IgD-negative memory B cell (primary cell): Measurements from ENCODE around the gene COPG1. TPM values are rescaled to one million over a fixed set of nuclear protein-coding genes. Genes with fewer than 3 reads are reported as not detected.

ENCODE experiments used
- H3K27ac Mint-ChIP-seq, 3 donors: one replicate each; pipeline ENCODE4 v1.8.0; 2020 to 2022; ENCODE audit warnings: mild to moderate bottlenecking in 3 of 3, mixed read lengths in 3 of 3, moderate library complexity in 1 of 3
- H3K27me3 Mint-ChIP-seq: one replicate; pipeline ENCODE4 v1.8.0; 2021; ENCODE audit warnings: mixed read lengths
- H3K36me3 Mint-ChIP-seq: one replicate; pipeline ENCODE4 v1.8.0; 2020; ENCODE audit warnings: mild to moderate bottlenecking, mixed read lengths
- H3K4me1 Mint-ChIP-seq, 3 donors: one replicate each; pipeline ENCODE4 v1.8.0; 2020 to 2022; ENCODE audit warnings: mixed read lengths in 3 of 3, mild to moderate bottlenecking in 1 of 3
- H3K4me3 Mint-ChIP-seq, 4 donors: one replicate each; pipeline ENCODE4 v1.8.0; 2020 to 2022; ENCODE audit warnings: mild to moderate bottlenecking in 4 of 4, mixed read lengths in 4 of 4, moderate library complexity in 3 of 4
- H3K9me3 Mint-ChIP-seq, 3 donors: one replicate each; pipeline ENCODE4 v1.8.0; 2020 to 2021; ENCODE audit warnings: mixed read lengths in 3 of 3, mild to moderate bottlenecking in 1 of 3
- polyA plus RNA-seq: library from polyadenylated mRNA; unstranded; fragments of 300-500 nt; fragmentation: Illumina TruSeq; gene quantifications from one replicate; pipeline ENCODE4 v1.2.3, GENCODE V29; 2021

Gene COPG1
- polyA plus RNA-seq, 1 donor from 2014 or later = 52.9 TPM

DNA sequence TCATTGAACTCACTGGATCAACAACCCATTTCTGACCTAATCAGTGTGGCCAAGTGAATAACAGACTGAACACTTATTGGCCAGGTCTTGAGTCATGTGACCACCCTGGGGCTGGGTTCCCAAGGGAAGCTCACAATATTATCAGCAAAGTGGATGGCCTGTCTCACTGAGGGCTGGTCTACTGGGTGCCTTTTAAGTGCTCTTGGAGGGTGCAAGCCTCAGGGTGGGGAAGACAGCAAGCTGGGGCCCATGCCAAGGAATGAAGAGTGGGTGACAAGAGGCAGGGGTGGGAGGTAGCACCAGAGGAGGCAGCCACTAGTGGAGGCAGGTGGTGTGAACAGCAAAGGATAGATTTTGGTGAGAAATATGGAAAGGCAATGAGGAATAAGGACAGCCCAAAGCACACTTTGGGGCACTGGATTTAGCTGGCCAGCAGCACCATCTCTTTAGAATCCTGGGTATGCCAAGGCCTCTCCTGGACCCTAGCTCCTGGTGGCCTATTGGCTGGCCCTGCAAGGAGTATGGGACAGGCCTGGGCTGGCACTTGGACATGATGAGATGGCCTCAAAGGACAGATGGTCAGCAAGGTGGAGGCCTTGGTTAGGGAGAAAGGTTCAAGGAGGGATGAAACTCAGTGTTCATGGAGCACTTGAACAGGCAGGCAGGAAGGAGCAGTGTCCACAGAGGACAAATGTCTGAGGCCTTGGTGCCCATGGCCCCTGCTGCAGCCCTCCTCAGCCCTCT, 63.4 kb downstream of the COPG1 start:
- no peaks in the 10 kb centered on the region for H3K36me3 Mint-ChIP-seq
- peak overlapping the region in 1 of 3 donors; percentile 73 for H3K27ac Mint-ChIP-seq
- H3K27me3 Mint-ChIP-seq = peaks cover 6% of the 10 kb centered on the region
- no peaks in the 10 kb centered on the region for H3K9me3 Mint-ChIP-seq
- H3K4me1 Mint-ChIP-seq = peaks cover 5 to 11% (median 10%) of the 10 kb centered on the region in 3 donors
- peak overlapping the region in 3 of 4 donors; percentile 1 to 67 (median 2) for H3K4me3 Mint-ChIP-seq

DNA sequence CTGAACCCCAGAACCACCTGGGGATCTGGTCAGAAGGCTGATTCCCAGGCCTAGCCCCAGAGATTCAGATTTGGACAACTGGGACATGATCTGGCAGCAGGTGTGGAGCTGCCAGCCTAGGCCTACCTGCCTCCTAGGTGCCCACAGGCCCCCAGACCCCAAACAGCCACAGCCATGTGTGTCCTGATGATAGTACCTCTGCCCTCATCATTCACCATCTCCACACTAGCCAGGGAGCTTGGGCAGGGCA, 63.9 kb downstream of the COPG1 start:
- H3K9me3 Mint-ChIP-seq = no peaks in the 10 kb centered on the region
- H3K36me3 Mint-ChIP-seq = no peaks in the 10 kb centered on the region
- peak overlapping the region in 3 of 4 donors; percentile 2 to 93 (median 10) for H3K4me3 Mint-ChIP-seq
- peak overlapping the region in 1 of 3 donors; percentile 73 for H3K27ac Mint-ChIP-seq
- H3K4me1 Mint-ChIP-seq = peaks cover 5 to 12% (median 10%) of the 10 kb centered on the region in 3 donors
- H3K27me3 Mint-ChIP-seq = peaks cover 6% of the 10 kb centered on the region

DNA sequence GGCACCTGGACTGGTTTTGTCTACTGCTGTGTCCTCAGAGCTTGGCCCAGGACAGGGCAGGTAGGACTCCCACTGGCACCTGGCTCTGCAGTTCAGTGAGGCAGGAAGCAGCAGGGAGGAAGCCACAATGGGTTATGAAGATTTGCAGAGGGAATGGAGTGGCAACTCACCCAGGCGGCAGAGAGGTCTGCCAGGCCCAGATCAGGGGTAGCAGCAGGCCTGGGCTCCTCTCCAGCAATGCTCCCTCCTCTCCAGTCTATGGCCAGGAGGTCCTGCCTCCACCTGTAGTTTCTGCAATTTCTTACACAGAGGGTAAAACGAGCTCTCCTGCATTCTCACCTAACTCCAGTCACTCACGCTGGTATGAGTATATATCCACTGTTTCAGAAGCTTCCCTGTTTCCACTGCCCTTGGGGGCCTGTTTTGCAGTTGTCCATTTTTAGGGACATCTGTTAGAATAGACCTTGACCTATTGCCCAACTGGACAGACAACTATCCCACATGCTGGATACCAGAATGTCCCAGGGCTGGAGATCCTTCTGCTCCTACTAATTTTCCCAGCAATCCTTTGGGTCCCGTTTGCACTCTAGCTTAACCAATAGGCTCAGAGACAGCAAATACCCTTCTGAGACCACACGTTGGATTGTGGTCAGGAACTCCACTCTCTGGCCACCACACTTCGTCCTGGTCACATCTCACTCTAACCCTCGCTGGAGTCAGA, 64.4 kb downstream of the COPG1 start:
- no peaks in the 10 kb centered on the region for H3K9me3 Mint-ChIP-seq
- no peaks in the 10 kb centered on the region for H3K36me3 Mint-ChIP-seq
- no peak overlapping the region for H3K27ac Mint-ChIP-seq
- H3K4me1 Mint-ChIP-seq = peaks cover 5 to 10% (median 10%) of the 10 kb centered on the region in 3 donors
- H3K27me3 Mint-ChIP-seq = peaks cover 8% of the 10 kb centered on the region
- peak overlapping the region; percentile 41 to 96 (median 90) for H3K4me3 Mint-ChIP-seq

DNA sequence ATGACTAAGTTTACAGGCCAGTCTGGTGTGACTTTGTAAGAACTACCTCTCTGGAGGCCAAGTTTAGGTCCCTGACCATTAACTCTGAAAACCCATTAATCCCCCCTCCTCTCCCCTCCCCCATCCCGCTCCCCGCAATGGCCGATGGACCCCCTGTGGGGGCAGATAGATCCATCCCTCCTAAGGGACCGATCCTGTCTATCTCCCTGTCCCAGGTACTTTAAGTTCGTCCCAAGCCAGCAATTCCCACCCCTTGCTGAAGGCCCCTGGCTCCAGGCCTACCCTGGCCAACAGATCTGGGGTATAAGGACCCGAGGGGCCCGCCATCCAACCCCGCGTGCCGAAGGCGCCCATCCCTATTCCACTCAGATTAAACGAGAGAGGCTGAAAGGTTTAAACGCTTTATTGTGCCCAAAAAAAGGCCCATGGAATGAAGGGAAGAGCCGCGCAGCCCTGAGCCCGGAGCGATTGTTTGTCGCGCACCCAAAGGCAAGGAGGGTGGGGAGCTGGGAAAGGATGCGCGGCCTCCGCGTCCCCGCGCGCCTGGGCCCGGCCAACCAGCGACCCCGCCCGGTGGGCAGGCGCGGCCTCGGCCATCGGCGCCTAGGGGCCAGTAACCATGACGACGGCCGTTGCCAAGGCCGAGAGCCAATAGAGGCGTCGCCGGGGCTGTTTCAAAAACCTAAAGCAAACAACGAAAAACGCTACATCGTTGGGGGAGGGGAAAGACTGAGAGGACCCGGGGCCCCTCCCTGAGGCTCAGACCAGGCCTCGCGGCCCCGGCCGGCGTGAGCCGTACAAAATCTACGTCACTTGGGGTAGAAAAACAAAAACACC, 65.2 kb downstream of the COPG1 start:
- no peaks in the 10 kb centered on the region for H3K36me3 Mint-ChIP-seq
- H3K27ac Mint-ChIP-seq = no peak overlapping the region
- peaks cover 5 to 10% (median 10%) of the 10 kb centered on the region in 3 donors for H3K4me1 Mint-ChIP-seq

DNA sequence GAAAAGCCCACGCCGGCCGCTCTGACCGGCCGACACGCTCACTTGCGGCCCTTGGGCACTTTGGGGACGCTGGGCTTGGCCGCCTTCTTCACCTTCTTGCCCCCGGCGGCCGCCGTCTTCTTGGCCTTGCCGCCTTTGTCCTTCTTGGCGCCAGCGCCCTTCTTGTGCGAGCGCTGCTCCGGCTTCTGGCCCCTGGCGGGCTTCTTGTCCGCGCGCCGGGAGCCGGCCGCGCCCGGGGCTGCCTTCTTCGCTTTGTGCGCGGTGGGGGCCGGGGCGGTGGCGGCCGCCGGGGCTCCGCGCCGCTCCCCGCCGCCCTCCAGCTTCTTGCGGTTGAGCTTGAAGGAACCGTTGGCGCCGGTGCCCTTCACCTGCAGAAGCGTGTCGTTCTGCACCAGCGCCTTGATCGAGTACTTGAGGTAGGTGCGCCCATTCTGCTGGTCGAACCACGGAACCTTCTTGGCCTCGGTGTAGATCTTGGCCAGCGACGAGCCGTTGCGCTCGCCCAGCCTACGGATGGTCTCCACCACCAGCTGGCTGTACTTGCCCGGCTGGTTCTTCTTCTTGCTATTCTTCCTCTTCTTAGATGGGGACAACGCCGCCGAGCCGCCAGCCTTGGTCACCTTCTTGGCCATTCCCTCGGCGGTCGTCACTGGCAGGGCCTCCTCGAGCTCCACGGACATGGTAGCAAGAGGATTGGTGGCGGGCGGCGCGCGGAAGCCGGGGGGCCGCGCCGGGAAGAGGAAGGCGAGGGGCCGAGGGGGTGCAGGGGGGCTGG, 66.0 kb downstream of the COPG1 start:
- Mint-ChIP-seq H3K36me3 (no peaks in the 10 kb centered on the region), H3K4me1 (peaks cover 5 to 10% (median 10%) of the 10 kb centered on the region in 3 donors), H3K27me3 (peaks cover 8% of the 10 kb centered on the region), H3K27ac (no peak overlapping the region), H3K9me3 (no peaks in the 10 kb centered on the region), H3K4me3 (peak overlapping the region; percentile 88 to 96 (median 94))

More for the DNA sequence above, 65.2 kb downstream of the COPG1 start:
- peak overlapping the region; percentile 88 to 96 (median 91) for H3K4me3 Mint-ChIP-seq
- H3K27me3 Mint-ChIP-seq = peaks cover 8% of the 10 kb centered on the region
- no peaks in the 10 kb centered on the region for H3K9me3 Mint-ChIP-seq

DNA sequence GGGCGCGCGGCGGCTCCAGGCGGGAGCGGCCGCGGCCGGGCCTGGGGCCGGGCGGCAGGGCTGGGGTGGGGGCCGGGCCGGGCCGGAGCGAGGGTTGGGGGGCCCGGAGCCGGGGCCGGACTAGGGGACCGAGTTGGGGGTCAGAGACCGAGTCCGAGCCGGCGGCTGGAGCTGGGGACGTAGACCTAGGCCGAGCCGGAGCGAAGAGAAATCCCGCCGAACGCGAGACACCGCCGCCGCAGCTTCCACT, 66.5 kb downstream of the COPG1 start:
- Mint-ChIP-seq H3K36me3 (no peaks in the 10 kb centered on the region), H3K4me3 (peak overlapping the region; percentile 88 to 95 (median 92)), H3K27me3 (peaks cover 8% of the 10 kb centered on the region), H3K9me3 (no peaks in the 10 kb centered on the region), H3K27ac (peak overlapping the region in 1 of 3 donors; percentile 80), H3K4me1 (peaks cover 5 to 10% (median 10%) of the 10 kb centered on the region in 3 donors)

DNA sequence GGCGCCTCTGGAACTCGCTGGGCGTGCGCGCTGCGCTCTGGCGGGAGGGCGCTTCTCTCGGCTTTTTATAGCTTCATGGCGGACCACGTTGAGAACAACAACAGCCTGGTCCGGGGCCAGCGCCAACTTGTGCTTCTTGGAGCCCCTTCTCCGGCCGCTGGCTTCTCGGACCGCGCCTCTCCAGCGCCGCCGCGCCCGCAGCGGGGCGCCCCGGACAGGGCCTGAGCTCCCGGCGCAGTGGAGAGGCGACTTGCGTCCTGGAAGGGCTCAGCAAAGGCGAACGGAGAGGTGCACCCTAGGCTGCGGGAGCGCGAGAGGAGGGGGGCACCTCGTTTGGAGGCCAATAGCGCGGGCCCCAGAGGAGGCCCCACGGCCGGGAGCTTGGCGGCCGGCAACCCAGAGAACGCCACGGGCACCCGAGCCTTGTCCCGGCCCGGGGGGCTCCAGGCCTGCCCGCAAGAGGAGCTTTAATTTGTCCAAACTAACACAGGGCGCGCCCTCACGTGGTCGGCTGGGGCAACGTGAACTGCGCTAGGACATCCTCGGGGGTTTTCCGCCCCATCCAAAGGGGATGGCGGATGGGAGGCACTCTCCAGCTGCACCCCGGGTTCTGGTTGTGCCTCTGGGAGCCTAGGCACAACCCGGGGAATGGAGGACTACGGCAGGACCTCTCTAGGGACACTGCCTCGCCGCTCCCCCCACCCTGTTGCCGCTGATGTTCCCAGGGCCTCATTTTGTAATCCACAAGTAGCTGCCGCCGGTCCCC, 67.0 kb downstream of the COPG1 start:
- Mint-ChIP-seq H3K9me3 (no peaks in the 10 kb centered on the region), H3K27ac (peak overlapping the region in 1 of 3 donors; percentile 80), H3K36me3 (no peaks in the 10 kb centered on the region), H3K27me3 (peaks cover 8% of the 10 kb centered on the region), H3K4me1 (peaks cover 5 to 10% (median 8%) of the 10 kb centered on the region in 3 donors), H3K4me3 (peak overlapping the region; percentile 88 to 95 (median 92))

DNA sequence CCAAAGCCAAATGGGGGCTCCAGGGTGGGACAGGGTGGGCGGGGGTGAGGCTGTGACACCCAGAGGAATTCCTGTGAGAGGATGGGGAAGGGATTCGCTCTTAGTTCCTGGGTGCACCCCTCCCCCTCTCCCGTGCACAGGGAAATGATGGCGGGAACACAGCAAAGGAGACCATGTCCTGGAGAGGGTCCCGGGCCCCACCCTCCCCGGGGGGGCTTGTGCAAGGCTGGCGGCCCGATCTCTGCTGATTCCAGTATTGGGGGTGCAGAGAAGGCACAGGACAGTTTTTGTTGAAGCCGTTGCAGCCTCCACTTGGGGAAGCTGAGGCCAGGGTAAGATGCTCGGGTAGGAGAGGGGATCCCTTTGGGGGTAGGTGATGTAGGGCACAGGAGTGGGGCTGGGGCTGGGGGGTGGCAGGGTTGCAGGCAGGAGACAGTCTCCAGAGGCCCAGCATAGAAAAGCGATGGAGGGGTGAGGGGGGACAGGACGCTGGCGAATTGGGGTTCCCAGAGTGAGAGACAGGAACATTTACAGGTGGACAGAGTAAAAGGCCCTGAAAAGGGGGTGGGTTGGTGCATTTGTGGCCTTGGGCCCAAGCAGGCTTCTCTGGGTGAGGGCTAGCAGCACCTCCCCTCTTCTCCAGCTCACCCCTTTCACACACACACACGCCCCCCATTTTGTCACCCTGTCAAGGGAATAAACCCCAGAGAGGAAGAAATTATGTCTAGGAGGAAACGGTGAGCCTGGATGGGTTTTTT, 67.8 kb downstream of the COPG1 start:
- peak overlapping the region in 3 of 4 donors; percentile 43 to 78 (median 65) for H3K4me3 Mint-ChIP-seq
- H3K9me3 Mint-ChIP-seq = no peaks in the 10 kb centered on the region
- no peaks in the 10 kb centered on the region for H3K36me3 Mint-ChIP-seq
- no peak overlapping the region for H3K27ac Mint-ChIP-seq
- H3K4me1 Mint-ChIP-seq = peaks cover 5 to 9% (median 8%) of the 10 kb centered on the region in 3 donors
- peaks cover 7% of the 10 kb centered on the region for H3K27me3 Mint-ChIP-seq

DNA sequence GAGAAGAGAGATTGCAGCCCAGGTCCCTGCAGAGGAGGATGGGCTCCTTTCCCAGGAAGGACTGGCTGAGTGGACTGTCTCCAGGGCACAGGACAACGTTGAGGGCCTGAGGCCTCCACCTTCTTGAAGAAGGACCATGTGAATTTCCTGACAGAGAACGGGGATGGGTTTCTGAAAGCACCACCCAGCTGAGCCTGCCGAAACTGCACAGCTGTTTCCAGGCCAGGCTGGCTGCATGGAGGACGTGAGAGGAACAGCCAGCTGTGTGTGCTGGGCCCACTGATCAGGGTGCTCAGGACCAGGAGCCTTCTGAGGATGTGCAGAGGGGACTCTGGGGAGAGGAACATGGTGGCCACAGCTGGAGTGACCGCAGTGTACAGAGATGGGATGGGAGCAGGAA, 68.4 kb downstream of the COPG1 start:
- no peaks in the 10 kb centered on the region for H3K36me3 Mint-ChIP-seq
- peaks cover 5 to 8% (median 5%) of the 10 kb centered on the region in 3 donors for H3K4me1 Mint-ChIP-seq
- peak overlapping the region in 1 of 4 donors; percentile 8 for H3K4me3 Mint-ChIP-seq
- H3K27me3 Mint-ChIP-seq = peaks cover 7% of the 10 kb centered on the region
- no peaks in the 10 kb centered on the region for H3K9me3 Mint-ChIP-seq
- no peak overlapping the region for H3K27ac Mint-ChIP-seq

DNA sequence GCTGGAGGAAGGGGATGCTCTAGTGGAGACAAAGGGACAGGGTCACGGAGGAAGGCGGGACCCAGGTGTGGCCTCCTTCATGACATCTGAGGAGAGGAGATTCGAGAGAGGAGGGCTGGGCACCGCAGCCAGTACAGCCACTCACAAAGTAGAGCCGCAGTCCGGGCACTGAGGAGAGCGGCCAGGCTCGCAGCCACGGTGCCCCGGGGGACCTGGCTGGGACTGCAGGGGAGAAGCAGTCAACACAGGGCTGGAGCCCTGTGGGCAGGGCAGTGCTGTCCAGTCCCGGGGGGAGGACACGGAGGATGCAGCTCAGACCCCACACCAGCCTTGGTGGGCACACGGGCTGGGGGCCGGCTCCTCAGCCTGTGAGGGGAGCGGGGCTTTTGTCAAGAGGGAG, 69.5 kb downstream of the COPG1 start:
- Mint-ChIP-seq H3K27me3 (peaks cover 7% of the 10 kb centered on the region), H3K9me3 (no peaks in the 10 kb centered on the region), H3K4me1 (peaks cover 3 to 10% (median 6%) of the 10 kb centered on the region in 3 donors), H3K4me3 (peak overlapping the region in 1 of 4 donors; percentile 38), H3K27ac (peak overlapping the region in 1 of 3 donors; percentile 64), H3K36me3 (no peaks in the 10 kb centered on the region)

DNA sequence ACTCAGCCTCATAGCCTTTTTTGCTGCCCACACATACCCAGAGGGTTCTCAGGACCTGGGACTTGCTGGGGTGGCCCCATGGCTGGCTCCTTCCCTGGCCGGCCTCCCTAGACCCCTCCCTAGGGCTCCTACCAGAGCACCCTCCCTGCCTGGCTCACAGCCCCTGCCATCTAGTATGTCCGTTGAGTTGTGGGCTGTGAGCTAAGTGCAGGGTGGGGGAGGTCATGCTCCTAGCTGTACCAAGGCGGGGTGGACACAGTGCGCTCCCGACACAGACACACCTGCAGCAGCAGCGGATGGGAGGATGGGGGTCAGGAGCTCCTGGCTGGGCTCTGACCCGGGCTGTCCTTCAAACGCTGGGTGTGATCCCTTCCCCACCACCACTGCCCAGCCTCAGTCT, 70.9 kb downstream of the COPG1 start:
- Mint-ChIP-seq H3K9me3 (no peaks in the 10 kb centered on the region), H3K4me1 (peaks cover 0 to 5% (median 3%) of the 10 kb centered on the region in 3 donors), H3K27me3 (peaks cover 7% of the 10 kb centered on the region), H3K4me3 (no peak overlapping the region), H3K36me3 (no peaks in the 10 kb centered on the region), H3K27ac (peak overlapping the region in 1 of 3 donors; percentile 60)

DNA sequence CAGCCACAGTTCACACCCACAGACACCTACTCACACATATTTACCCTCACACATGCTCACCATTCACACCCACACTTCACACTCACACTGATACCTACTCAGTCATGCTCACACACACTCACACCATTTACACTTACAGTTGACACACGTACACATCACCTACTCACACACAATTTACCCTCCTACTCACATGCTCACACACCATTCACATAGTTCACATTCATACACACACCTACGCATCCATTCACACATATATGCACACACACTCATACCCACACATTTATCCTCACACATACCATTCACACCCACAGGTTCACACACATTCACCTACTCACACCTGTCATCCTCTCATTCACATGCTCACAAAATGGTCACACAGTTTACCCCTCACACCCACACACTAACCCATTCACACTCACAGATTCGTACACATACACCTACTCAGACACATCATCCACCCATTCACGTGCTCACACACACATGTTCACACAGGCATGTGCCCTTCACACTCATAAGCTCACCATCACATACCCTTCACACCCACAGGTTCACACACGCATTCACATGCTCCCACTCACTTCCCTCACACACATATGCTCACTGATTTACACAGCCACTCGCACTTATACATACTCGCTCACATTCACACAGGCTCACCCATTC, 71.5 kb downstream of the COPG1 start:
- Mint-ChIP-seq H3K36me3 (no peaks in the 10 kb centered on the region), H3K27me3 (peaks cover 7% of the 10 kb centered on the region), H3K4me3 (no peak overlapping the region), H3K27ac (no peak overlapping the region), H3K4me1 (peaks cover 0 to 5% (median 3%) of the 10 kb centered on the region in 3 donors), H3K9me3 (no peaks in the 10 kb centered on the region)

DNA sequence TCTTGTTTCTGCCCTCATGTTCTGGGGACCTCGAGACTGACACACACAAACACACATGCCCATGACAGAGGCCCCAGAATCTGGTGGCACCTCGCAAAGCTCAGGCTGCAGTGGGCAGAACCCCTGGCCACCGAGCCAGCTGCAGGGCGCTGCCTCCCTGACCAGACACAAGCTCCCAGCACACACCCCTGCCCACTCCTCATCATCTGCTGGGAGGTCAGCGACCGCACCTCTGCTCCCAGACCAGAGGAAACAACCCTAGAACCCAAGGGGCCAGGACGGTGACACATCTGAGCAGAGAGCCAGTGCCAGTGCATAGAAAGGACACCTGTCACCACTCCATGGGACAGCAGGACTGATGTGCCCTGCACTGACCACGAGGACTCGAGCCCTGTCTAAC, 72.5 kb downstream of the COPG1 start:
- no peaks in the 10 kb centered on the region for H3K36me3 Mint-ChIP-seq
- H3K4me1 Mint-ChIP-seq = peaks cover 0 to 5% (median 3%) of the 10 kb centered on the region in 3 donors
- no peaks in the 10 kb centered on the region for H3K9me3 Mint-ChIP-seq
- H3K27me3 Mint-ChIP-seq = peaks cover 7% of the 10 kb centered on the region
- H3K27ac Mint-ChIP-seq = no peak overlapping the region
- no peak overlapping the region for H3K4me3 Mint-ChIP-seq
